K562 (cell line): ENCODE measurements around the gene SUPT5H. TPM values are rescaled to one million over a fixed set of nuclear protein-coding genes. Genes with fewer than 3 reads are reported as not detected.

Experiments used
- ELF1 ChIP-seq: fragments of 200-800 bp; sonication (Bioruptor generic); IDR thresholded peaks from 2 replicates; pipeline ENCODE4 v1.6.1; 2016; ENCODE audit warnings: missing genetic modification characterization, missing compliant biosample characterization
- ESRRA ChIP-seq: fragments of 450-650 bp; IDR thresholded peaks from 2 replicates; pipeline ENCODE4 v1.6.1; 2014; ENCODE audit warnings: low read depth, mild to moderate bottlenecking, moderate library complexity, borderline replicate concordance
- GABPB1 ChIP-seq: sonication (generic); formaldehyde crosslinking; IDR thresholded peaks from 2 replicates; pipeline ENCODE4 v1.8.0; 2022; ENCODE audit warnings: mild to moderate bottlenecking, missing genetic modification reagents
- NCOA6 ChIP-seq: fragments of 450-650 bp; IDR thresholded peaks from 2 replicates; pipeline ENCODE4 v1.6.1; 2017; ENCODE audit warnings: mild to moderate bottlenecking
- NCOR1 ChIP-seq: fragments of 450-650 bp; IDR thresholded peaks from 2 replicates; pipeline ENCODE4 v1.6.1; 2016; ENCODE audit warnings: mild to moderate bottlenecking, moderate library complexity
- POLR2G ChIP-seq: fragments of 200-400 bp; formaldehyde crosslinking; IDR thresholded peaks from 2 replicates; pipeline ENCODE4 v1.6.1; 2017; ENCODE audit warnings: low read depth, mild to moderate bottlenecking, antibody characterized with exemption, low read length, moderate library complexity
- PPARD ChIP-seq: fragments of 250-450 bp; sonication (Bioruptor Pico); IDR thresholded peaks from 2 replicates; pipeline ENCODE4 v1.8.0; 2022; ENCODE audit warnings: inconsistent platforms, mild to moderate bottlenecking, moderate library complexity
- SAFB ChIP-seq: fragments of 200-400 bp; formaldehyde crosslinking; IDR thresholded peaks from 2 replicates; pipeline ENCODE4 v1.6.1; 2017; ENCODE audit warnings: low read depth, low read length, borderline replicate concordance
- SOX6 ChIP-seq: fragments of 450-650 bp; IDR thresholded peaks from 2 replicates; pipeline ENCODE4 v1.6.1; 2014; ENCODE audit warnings: mild to moderate bottlenecking
- SRSF9 ChIP-seq: fragments of 200-400 bp; formaldehyde crosslinking; IDR thresholded peaks from 2 replicates; pipeline ENCODE4 v1.6.1; 2017; ENCODE audit warnings: low read depth, low read length, borderline replicate concordance
- ZMIZ1 ChIP-seq, 2 experiments: fragments of 150-350 bp in 1 of 2; IDR thresholded peaks; 2 replicates each; pipeline ENCODE4 v1.6.1; 2012 to 2016; ENCODE audit warnings: low read depth in 2 of 2, low read length in 2 of 2, mild to moderate bottlenecking in 1 of 2, moderate library complexity in 1 of 2
- ZNF551 ChIP-seq: fragments of 250-450 bp; sonication (Bioruptor Pico); IDR thresholded peaks from 2 replicates; pipeline ENCODE4 v1.5.0; 2021; ENCODE audit warnings: mild to moderate bottlenecking, moderate library complexity
- ZNF583 ChIP-seq: fragments of 250-450 bp; sonication (Bioruptor Pico); IDR thresholded peaks from 2 replicates; pipeline ENCODE4 v1.4.0; 2020
- ZNF830 ChIP-seq: fragments of 250-450 bp; sonication (Bioruptor Pico); IDR thresholded peaks from 2 replicates; pipeline ENCODE4 v1.5.0; 2021; ENCODE audit warnings: mild to moderate bottlenecking
- polyA plus RNA-seq, 8 experiments: library from polyadenylated mRNA; depleted of rRNA in 4 of 8; stranded (reverse) in 5 of 8; unstranded in 3 of 8; fragments of >200 nt; fragmentation: Nextera tagmentation in 2 of 8; fragmentation: Illumina TruSeq in 1 of 8; extraction: Ambion mirVana in 2 of 8; extraction: Trizol in 1 of 8; gene quantifications; 2 replicates each; pipeline versions ENCODE4 v1.2.1 to v1.2.3, GENCODE V29; 2011 to 2014; ENCODE audit warnings: inconsistent platforms in 1 of 8, missing spikeins in 1 of 8
- total RNA-seq, 7 experiments: library from RNA; depleted of rRNA in 6 of 7; stranded (reverse); fragments of >200 nt in 6 of 7; fragmentation: Illumina TruSeq in 2 of 7; extraction: Trizol in 2 of 7; gene quantifications; 2 replicates each; pipeline versions ENCODE4 v1.2.1 to v1.2.3, GENCODE V29; 2011 to 2021; ENCODE audit warnings: low replicate concordance in 1 of 7
- TF ChIP-seq, protein P1 (sequence below): fragments of 250-450 bp; sonication (Bioruptor Pico); IDR thresholded peaks from 2 replicates; pipeline ENCODE4 v1.4.0; 2020; ENCODE audit warnings: mild to moderate bottlenecking, moderate library complexity
- TF ChIP-seq, protein P2 (sequence below): fragments of 250-450 bp; sonication (Bioruptor Pico); IDR thresholded peaks from 2 replicates; pipeline ENCODE4 v1.5.0; 2022; ENCODE audit warnings: mild to moderate bottlenecking

The SUPT5H gene
- total and polyA plus RNA-seq, 9 of the 15 experiments (the other 6 are each of a cell fraction or from before 2014, with no cell fraction given): 13.3 to 85.9 (median 35.9) TPM

DNA sequence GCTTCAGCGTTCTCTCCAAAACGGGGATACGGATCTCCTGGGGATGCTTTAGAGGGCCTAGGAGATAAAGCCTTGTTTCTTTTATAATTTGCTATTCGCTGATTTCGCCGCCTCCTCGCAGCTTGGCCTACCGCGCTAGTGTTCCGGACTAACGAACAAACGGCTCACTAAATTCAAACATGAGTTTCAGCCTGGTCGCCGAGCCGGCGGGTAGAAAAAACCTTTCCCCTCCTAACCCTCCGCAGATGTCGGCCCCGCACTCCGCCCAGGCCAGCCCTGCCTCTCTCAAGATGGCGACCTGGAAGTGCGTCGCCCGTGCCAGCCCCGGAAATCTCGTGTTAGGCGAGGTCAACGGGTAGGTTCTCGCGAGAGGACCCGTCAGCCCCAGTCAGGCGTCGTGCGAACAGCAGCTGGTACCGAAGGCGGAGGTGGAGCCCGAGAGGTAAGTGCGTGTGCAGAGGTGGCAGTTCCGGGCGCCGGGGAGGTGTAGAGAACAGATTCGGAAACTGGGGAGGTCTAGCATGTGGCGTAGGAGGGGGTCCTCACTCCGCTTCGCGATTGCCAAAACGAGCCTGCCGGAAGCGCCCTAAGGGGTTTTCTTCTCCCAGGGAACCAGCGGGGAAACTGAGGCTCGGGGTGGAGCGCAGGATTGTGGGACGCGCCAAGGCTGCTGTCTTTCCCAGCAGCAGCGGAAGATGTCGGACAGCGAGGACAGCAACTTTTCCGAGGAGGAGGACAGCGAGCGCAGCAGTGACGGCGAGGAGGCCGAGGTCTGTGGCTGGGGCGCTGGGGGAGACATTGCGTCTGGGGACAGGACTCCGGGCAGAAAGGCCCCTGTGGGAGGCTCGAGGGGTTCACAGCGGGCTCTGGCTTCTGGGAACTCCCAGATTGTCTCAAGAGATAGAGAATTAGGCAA, at the start of gene SUPT5H (continued):
- TF ChIP-seq, protein P1, sequence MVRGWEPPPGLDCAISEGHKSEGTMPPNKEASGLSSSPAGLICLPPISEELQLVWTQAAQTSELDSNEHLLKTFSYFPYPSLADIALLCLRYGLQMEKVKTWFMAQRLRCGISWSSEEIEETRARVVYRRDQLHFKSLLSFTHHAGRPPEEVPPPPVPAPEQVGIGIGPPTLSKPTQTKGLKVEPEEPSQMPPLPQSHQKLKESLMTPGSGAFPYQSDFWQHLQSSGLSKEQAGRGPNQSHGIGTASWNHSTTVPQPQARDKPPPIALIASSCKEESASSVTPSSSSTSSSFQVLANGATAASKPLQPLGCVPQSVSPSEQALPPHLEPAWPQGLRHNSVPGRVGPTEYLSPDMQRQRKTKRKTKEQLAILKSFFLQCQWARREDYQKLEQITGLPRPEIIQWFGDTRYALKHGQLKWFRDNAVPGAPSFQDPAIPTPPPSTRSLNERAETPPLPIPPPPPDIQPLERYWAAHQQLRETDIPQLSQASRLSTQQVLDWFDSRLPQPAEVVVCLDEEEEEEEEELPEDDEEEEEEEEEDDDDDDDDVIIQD (CRISPR knock-in tag): no peak
- TF ChIP-seq ESRRA: peak; percentile 21; the same call in 1 of the 2 replicates
- TF ChIP-seq POLR2G: peak; percentile 95
- peak; percentile 96 for TF ChIP-seq ELF1 (tag)
- no peak for TF ChIP-seq ZNF551
- TF ChIP-seq GABPB1 (CRISPR knock-in tag): peak; percentile 86
- no peak for TF ChIP-seq NCOR1
- no peak for TF ChIP-seq SAFB
- no peak for TF ChIP-seq ZNF583 (CRISPR knock-in tag)
- 0 out of 4 replicates have a peak, but pooled peaks of 1 of the 2 experiments have one; percentile 41 for TF ChIP-seq ZMIZ1 (IDR thresholded peaks at IDR 0.05; ENCODE audit: low read depth in 2 of 2, low read length in 2 of 2)
- no peak for TF ChIP-seq SRSF9
- TF ChIP-seq ZNF830 (CRISPR knock-in tag): 0 out of 2 replicates have a peak, but pooled peaks have one; percentile 64
- TF ChIP-seq, protein P2, sequence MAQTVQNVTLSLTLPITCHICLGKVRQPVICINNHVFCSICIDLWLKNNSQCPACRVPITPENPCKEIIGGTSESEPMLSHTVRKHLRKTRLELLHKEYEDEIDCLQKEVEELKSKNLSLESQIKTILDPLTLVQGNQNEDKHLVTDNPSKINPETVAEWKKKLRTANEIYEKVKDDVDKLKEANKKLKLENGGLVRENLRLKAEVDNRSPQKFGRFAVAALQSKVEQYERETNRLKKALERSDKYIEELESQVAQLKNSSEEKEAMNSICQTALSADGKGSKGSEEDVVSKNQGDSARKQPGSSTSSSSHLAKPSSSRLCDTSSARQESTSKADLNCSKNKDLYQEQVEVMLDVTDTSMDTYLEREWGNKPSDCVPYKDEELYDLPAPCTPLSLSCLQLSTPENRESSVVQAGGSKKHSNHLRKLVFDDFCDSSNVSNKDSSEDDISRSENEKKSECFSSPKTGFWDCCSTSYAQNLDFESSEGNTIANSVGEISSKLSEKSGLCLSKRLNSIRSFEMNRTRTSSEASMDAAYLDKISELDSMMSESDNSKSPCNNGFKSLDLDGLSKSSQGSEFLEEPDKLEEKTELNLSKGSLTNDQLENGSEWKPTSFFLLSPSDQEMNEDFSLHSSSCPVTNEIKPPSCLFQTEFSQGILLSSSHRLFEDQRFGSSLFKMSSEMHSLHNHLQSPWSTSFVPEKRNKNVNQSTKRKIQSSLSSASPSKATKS: no peak
- TF ChIP-seq NCOA6: no peak
- no peak for TF ChIP-seq PPARD (CRISPR knock-in tag)
- no peak for TF ChIP-seq SOX6
